CD4-positive, alpha-beta T cell treated with Interleukin-6 at 100 ng/mL for 8 hours (primary cell): Measurements from ENCODE around the gene IL25.
"Not testable (repeated sequence)": the region's sequence is repeated elsewhere in the genome, so short reads cannot be mapped to it uniquely, and the experiment has no call there.

ENCODE experiments used
- DNase-seq: peaks from one replicate; pipeline ENCODE4 v3.0.0-alpha.2; 2020; ENCODE audit warnings: mixed read lengths, low spot score

IL25 gene

GRCh38 chr14:23375527-23376251 lies 3.1 kb downstream of the IL25 start:
- DNase-seq = no peak

DNA sequence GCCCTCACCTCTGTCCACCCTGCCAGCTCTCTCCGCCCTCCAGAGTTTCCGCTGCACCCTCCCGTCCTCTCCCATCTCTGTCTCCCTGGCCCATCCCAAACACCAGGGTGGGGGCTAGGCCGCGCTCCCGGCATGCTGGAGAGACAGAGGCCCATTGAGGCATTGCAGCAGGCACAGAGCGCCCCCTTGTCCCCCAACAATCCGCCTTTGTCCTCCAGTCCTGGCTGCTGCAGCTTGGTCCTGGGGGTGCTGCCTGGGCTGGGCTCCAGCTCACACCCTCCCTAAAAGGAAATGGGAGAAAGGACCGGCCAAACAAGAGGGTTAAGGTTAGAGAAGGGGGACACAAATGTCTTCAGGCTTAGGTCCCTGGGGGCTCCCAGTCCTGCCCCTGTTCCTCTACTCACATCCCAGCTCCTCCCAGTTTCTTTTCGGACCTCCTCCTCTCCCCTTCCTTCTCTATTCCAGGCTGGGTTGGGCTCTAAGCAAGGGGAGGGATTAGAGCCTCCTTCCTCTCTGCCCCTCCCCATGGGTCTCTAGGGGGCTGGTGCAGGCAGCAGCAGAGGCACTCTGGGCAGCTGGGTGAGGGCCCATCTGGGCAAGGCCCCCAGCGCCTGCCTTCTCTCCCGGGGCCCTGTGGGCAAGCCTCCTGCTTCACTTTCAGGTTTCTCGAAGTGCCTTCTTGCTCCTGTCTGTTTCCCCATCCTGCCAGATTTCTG lies 4.0 kb downstream of the IL25 start, which contains the start of gene CMTM5:
TSS of gene CMTM5 (plus strand) at position 565 of the 716 bp plus-strand sequence. CDS start 206 bp downstream, outside the sequence.
- no peak for DNase-seq

- DNase-seq = no peak
Measured at GRCh38 chr14:23377198-23377550, 4.6 kb downstream of the IL25 start.

- DNase-seq = no peak
Measured at GRCh38 chr14:23377573-23378563, 5.3 kb downstream of the IL25 start.

DNA sequence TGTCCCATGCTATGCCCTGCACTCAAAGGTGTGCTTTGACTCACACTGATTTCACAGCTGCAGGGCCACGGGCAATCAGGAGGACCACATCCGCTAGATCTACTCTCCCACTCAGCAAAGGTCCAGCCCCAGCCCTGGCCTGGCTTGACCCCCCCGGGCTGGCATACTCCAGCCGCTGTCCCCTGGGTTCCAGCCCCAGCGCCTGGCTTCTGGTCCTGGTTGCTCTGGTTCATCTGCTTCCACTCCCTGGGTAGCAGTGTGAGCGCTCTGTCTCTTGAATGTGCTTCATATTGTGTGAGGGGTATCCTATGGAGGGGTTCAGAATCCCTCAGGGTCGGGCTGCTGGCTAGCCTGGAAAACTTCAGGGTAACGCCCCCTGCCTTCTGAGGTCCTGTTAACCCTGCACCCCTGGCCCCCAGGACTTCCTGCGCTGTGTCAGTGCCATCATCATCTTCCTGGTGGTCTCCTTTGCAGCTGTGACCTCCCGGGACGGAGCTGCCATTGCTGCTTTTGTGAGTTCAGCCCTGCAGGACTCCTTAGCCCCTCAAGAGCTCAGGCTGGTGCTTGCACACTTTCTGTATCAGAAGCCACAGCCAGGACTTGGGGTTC lies 6.1 kb downstream of the IL25 start:
- no peak for DNase-seq

DNA sequence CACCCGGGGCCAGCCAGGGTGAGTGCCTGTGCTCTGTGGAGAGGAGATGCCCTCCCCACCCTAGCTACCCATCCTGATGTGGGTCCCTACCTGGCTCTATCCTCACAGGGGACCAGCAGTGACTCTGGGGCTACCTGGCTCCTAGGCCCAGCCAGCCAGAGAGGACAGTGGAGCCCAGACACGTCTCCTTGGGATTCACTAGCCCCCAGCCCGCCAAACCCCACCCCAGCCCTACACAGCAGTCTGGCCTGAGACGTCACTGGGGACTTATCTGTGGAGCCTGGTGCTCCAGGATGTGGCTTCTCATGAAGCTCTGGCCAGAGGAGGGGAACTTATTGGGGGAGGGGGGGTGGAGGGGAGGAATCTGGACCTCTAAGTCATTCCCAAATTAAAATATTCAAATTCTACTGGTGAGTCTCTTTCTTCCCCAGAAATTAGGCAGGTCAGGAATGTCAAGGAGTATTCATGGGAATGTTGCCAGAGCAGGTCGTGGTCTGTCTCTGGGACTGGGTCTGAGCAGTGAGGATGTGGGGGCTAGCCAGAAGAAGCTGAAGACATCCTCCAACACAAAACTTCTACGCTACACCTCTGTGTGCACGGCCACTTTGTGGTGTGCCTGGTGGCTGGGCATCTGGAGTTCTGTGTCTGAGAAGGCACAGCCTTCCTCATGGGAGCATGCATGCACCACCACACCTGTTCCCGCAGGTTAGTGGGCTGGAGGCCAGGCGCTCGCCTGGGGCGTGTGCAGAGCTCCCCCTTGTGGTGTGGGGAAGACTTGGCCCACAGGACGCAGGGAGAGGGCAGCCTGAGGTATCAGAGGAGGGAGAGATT lies 7.0 kb downstream of the IL25 start:
- peak; percentile 65 for DNase-seq

GRCh38 chr14:23380197-23380914 lies 7.7 kb downstream of the IL25 start:
- no peak for DNase-seq

GRCh38 chr14:23380976-23381375 lies 8.4 kb downstream of the IL25 start:
- DNase-seq = no peak

GRCh38 chr14:23381871-23382270 lies 9.3 kb downstream of the IL25 start:
- DNase-seq = no peak

- no peak for DNase-seq
Measured at GRCh38 chr14:23382276-23382675, 9.7 kb downstream of the IL25 start.

- no peak for DNase-seq
Measured at GRCh38 chr14:23382731-23383440, 10.3 kb downstream of the IL25 start.

GRCh38 chr14:23384364-23385080 lies 11.9 kb downstream of the IL25 start:
- no peak for DNase-seq

DNA sequence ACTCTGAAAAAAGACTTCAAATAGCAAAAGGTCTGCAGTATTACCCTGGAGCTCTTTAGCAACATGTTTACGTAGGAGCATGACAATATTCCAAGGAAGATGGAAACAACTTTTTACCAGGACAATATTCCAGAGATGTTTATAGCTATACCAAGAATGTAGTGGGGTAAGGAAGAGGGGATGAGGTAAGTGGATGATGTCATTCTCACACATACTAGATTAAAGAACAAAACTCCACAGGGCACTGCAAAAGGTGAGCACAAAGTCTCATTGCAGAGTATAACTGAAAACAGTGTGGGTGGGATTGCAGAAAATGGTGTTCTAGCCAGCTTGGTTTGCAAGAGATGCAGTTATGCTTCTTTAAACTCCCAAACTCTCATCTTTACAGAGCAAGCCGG lies 12.6 kb downstream of the IL25 start:
- DNase-seq = no peak

GRCh38 chr14:23385642-23386265 lies 13.1 kb downstream of the IL25 start:
- no peak for DNase-seq

- DNase-seq = not testable (repeated sequence)
Measured at GRCh38 chr14:23386266-23386657, 13.7 kb downstream of the IL25 start.

GRCh38 chr14:23386999-23387398 lies 14.4 kb downstream of the IL25 start:
- no peak for DNase-seq

- no peak for DNase-seq
Measured at GRCh38 chr14:23387916-23388882, 15.6 kb downstream of the IL25 start.
